Esophagus squamous epithelium (tissue), 5 donors: ENCODE results near the gene BBS4. TPM values are rescaled to one million over a fixed set of nuclear protein-coding genes. Genes with fewer than 3 reads are reported as not detected.

ENCODE experiments used
- DNase-seq: peaks from one replicate; lab custom pipeline; 2025; lab: John Stamatoyannopoulos, UW
- H3K27ac ChIP-seq, 4 donors: fragments of 200-600 bp; sonication (generic); one replicate each; pipeline ENCODE4 v1.5.1; 2016 to 2019; ENCODE audit warnings: mild to moderate bottlenecking in 1 of 4
- H3K27me3 ChIP-seq, 4 donors: fragments of 200-600 bp; sonication (generic); 1 replicate in 3 of 4; 2 replicates in 1 of 4; pipeline versions ENCODE4 v1.5.1 to v1.6.0; 2017 to 2021; ENCODE audit warnings: antibody characterized with exemption in 1 of 4
- H3K36me3 ChIP-seq, 3 donors: fragments of 200-600 bp; sonication (generic); one replicate each; pipeline ENCODE4 v1.5.1; 2016 to 2019
- H3K4me1 ChIP-seq, 3 donors: fragments of 200-600 bp; sonication (generic); one replicate each; pipeline ENCODE4 v1.5.1; 2017 to 2019
- H3K4me3 ChIP-seq, 4 donors: fragments of 200-600 bp; sonication (generic); 1 replicate in 3 of 4; 2 replicates in 1 of 4; pipeline ENCODE4 v1.5.1; 2016 to 2019; ENCODE audit warnings: mild to moderate bottlenecking in 2 of 4, moderate library complexity in 1 of 4
- H3K9me3 ChIP-seq, 3 donors: fragments of 200-600 bp; sonication (generic); one replicate each; pipeline ENCODE4 v1.5.1; 2016 to 2019
- POLR2A ChIP-seq, 4 donors: fragments of 450-650 bp; IDR thresholded peaks; one replicate each; pipeline ENCODE4 v1.6.1; 2017; ENCODE audit warnings: antibody characterized with exemption in 4 of 4, mild to moderate bottlenecking in 4 of 4, moderate library complexity in 3 of 4
- WGBS, 2 donors: methylation state at CpG; one replicate each; pipeline ENCODE4 v1.1.5; 2018; 5-methylcytosine and 5-hydroxymethylcytosine counted together
- intact Hi-C: fragments of 100-400 bp; cut with DNase I; formaldehyde crosslinking; loops from one replicate; pipeline ENCODE4 v1.15.0; 2022
- total RNA-seq, 4 donors: library from RNA; depleted of rRNA; stranded (reverse); fragments of >200 nt; gene quantifications; one replicate each; pipeline ENCODE4 v1.1.0, GENCODE V29; 2016
- TF ChIP-seq, protein P1 (sequence below), 6 experiments: fragments of 450-650 bp in 4 of 6; fragments of 200-600 bp in 2 of 6; sonication (generic) in 2 of 6; IDR thresholded peaks; one replicate each; pipeline ENCODE4 v1.5.1; 2016 to 2019; ENCODE audit warnings: antibody characterized with exemption in 6 of 6, mild to moderate bottlenecking in 4 of 6, moderate library complexity in 4 of 6
- donor health status: DM: yes; HTN: yes; CAD: no.

The BBS4 gene
- total RNA-seq, 4 donors from 2014 or later, result 2.8 to 15.3 (median 9.5) TPM

DNA sequence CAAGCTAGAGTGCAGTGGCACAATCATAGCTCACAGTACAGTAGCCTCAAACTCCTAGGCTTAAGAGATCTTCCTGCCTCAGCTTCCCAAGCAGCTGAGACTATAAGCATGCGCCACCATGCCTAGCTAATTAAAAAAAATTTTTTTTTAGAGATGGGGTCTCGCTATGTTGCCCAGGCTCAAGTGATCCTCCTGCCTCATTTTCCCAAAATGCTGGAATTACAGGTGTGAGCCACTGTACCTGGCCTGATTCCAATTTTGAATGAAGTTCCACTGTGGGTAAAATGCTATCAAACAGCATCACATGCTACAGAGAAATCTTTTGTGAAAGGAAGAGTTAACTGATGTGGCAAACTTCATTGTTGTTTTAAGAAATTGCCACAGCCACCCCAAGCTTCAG, 80.0 kb downstream of the BBS4 start:
- Histone ChIP-seq H3K9me3 (peaks cover 0 to 24% (median 13%) of the 10 kb centered on the region in 3 donors), H3K4me1 (peaks cover 0 to 4% (median 0%) of the 10 kb centered on the region in 3 donors), H3K36me3 (peaks cover 5 to 96% (median 17%) of the 10 kb centered on the region in 3 donors), H3K27me3 (no peaks in the 10 kb centered on the region), H3K27ac (no peak overlapping the region), H3K4me3 (no peak overlapping the region)
- WGBS, 2 donors, result 91 to 100% methylated on average over 2 of the region's 2 CpGs
- intact Hi-C loops, result no loop called here
- no peak for DNase-seq
- TF ChIP-seq POLR2A (IDR thresholded peaks at IDR 0.05), result no peak
- TF ChIP-seq, protein P1, sequence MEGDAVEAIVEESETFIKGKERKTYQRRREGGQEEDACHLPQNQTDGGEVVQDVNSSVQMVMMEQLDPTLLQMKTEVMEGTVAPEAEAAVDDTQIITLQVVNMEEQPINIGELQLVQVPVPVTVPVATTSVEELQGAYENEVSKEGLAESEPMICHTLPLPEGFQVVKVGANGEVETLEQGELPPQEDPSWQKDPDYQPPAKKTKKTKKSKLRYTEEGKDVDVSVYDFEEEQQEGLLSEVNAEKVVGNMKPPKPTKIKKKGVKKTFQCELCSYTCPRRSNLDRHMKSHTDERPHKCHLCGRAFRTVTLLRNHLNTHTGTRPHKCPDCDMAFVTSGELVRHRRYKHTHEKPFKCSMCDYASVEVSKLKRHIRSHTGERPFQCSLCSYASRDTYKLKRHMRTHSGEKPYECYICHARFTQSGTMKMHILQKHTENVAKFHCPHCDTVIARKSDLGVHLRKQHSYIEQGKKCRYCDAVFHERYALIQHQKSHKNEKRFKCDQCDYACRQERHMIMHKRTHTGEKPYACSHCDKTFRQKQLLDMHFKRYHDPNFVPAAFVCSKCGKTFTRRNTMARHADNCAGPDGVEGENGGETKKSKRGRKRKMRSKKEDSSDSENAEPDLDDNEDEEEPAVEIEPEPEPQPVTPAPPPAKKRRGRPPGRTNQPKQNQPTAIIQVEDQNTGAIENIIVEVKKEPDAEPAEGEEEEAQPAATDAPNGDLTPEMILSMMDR (IDR thresholded peaks at IDR 0.05), result no peak

DNA sequence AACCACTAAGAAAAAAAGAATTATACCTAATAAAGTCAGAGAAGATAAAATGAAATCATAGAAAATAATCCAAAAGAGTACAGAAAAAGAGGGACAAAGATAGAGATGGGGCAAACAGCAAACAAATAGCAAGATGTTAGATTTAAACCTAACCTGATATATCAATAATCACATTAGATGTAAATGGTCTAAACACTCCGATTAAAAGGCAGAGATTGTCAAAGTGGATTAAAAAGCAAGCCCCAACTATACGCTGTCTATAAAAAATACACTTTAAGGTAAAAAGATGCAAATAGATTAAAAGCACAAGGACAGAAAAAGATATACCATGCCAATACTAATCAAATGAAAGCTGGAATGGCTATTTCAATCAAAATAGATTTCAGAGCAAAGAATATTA, 80.8 kb downstream of the BBS4 start:
- Histone ChIP-seq H3K36me3 (peaks cover 5 to 96% (median 19%) of the 10 kb centered on the region in 3 donors), H3K4me1 (peaks cover 0 to 4% (median 0%) of the 10 kb centered on the region in 3 donors), H3K4me3 (no peak overlapping the region), H3K27ac (no peak overlapping the region), H3K9me3 (peaks cover 0 to 24% (median 13%) of the 10 kb centered on the region in 3 donors), H3K27me3 (no peaks in the 10 kb centered on the region)
- TF ChIP-seq POLR2A (IDR thresholded peaks at IDR 0.05), result no peak
- TF ChIP-seq, protein P1 (IDR thresholded peaks at IDR 0.05), result no peak
- WGBS, 2 donors, result 92 to 95% methylated on average over 2 of the region's 2 CpGs
- intact Hi-C loops, result no loop called here
- DNase-seq, result no peak

DNA sequence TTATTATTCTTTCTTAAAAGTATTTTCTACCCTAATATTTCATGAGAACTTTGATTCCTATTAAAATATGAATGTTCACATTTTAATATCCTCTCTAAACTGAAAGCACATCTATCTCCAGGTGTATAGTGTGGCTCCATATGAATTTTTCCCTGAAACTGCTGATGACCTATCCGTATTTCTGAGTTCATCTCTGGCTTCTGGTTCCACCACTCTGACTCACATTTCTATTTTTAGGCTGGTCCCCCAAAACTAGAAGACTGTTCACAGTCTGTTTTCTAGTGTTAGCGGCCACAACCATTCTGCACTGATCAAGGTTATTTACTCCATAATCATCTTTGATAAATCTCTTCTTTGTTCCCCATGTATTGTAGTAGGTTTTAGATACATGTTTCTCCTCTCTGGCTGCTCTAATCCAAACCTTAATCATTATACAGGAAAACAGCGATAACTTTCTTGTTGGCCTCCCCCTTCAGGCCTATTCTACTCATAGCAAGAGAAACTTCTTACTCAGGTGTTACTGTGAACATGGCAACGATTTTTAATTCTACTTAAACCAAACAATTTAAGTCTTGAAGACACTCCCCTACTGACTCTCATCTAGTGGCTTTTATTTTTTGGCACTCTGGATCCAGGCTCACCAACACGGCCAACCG, 84.8 kb downstream of the BBS4 start:
- Histone ChIP-seq H3K27me3 (no peaks in the 10 kb centered on the region), H3K27ac (no peak overlapping the region), H3K9me3 (peaks cover 0 to 24% (median 13%) of the 10 kb centered on the region in 3 donors), H3K4me3 (no peak overlapping the region), H3K4me1 (no peaks in the 10 kb centered on the region), H3K36me3 (peaks cover 12 to 100% (median 27%) of the 10 kb centered on the region in 3 donors)
- 78 to 84% methylated on average over 6 of the region's 6 CpGs for WGBS, 2 donors
- no peak for TF ChIP-seq POLR2A (IDR thresholded peaks at IDR 0.05)
- TF ChIP-seq, protein P1 (IDR thresholded peaks at IDR 0.05), result no peak
- intact Hi-C loops, result no loop called here
- no peak for DNase-seq

DNA sequence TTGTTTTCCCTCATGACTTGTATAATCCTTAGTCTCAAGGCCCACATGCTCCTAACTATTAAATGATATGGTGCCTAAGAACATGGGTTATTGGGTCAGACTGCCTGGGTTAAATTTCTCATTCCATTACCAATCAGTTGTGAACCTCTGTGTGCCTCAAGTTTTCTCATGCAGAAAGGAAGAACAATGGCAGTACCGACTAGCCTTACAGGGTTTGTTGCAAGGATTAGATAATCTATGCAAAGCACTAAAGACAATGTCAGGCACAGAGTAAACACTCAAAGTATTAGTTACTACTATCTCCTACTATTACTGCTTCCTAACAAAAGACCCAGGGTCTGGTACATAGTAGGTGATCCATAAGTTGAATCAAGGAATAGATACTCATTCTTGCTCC, 85.3 kb downstream of the BBS4 start:
- TF ChIP-seq POLR2A (IDR thresholded peaks at IDR 0.05), result no peak
- TF ChIP-seq, protein P1 (IDR thresholded peaks at IDR 0.05), result no peak
- H3K4me1 ChIP-seq, result no peaks in the 10 kb centered on the region
- no peaks in the 10 kb centered on the region for H3K27me3 ChIP-seq
- H3K27ac ChIP-seq, result no peak overlapping the region
- 60 to 73% methylated on average over 1 of the region's 1 CpG for WGBS, 2 donors
- H3K9me3 ChIP-seq, result peaks cover 0 to 23% (median 13%) of the 10 kb centered on the region in 3 donors
- intact Hi-C loops, result no loop called here
- no peak overlapping the region for H3K4me3 ChIP-seq
- H3K36me3 ChIP-seq, result peaks cover 11 to 100% (median 27%) of the 10 kb centered on the region in 3 donors
- DNase-seq, result no peak

DNA sequence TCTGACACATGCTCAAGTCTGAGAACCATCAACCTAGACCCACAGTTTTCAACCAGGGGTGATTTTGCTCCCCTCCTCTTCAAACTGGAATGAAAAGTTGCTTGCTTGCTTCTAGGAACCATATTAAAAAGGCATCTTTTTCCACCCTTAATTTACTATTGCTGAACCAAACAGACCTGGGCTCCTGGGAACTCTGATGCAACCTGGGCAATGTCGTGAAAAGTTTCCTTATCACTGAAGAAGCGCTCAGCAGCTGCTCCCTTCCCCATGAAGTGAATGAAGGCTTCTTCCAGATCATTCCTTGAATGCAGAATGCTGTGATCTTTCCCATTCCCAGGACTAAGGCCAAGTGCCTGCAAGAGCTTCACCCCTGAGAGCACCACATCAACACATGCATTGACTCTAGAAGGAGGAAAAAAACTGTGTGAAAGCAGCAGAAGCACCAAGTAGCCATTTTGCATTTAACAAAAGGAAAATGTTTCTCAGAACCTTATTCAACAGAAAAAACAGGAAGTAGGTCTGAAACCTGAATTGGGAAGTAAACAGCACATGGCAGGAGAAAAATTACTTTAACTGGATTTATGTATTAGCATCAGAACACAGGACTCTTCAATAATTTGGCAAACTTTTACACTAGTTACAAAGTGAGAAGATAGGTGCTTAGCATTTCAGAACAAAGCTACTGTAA, 88.8 kb downstream of the BBS4 start:
- Histone ChIP-seq H3K4me1 (peaks cover 0 to 5% (median 0%) of the 10 kb centered on the region in 3 donors), H3K27me3 (no peaks in the 10 kb centered on the region), H3K9me3 (no peaks in the 10 kb centered on the region), H3K27ac (no peak overlapping the region), H3K36me3 (peaks cover 7 to 100% (median 20%) of the 10 kb centered on the region in 3 donors), H3K4me3 (no peak overlapping the region)
- intact Hi-C loops, result no loop called here
- TF ChIP-seq POLR2A (IDR thresholded peaks at IDR 0.05), result no peak
- TF ChIP-seq, protein P1 (IDR thresholded peaks at IDR 0.05), result no peak
- no peak for DNase-seq
- 86 to 100% methylated on average over 2 of the region's 2 CpGs for WGBS, 2 donors
